Uterus (tissue), 2 donors: ENCODE measurements around the gene IVD.

Source experiments
- CTCF ChIP-seq, 4 experiments: fragments of 200-600 bp in 2 of 4; fragments of 450-650 bp in 2 of 4; sonication (generic) in 2 of 4; IDR thresholded peaks; one replicate each; pipeline ENCODE4 v1.5.1; 2016 to 2019; ENCODE audit warnings: antibody characterized with exemption in 4 of 4, mild to moderate bottlenecking in 2 of 4, moderate library complexity in 1 of 4
- POLR2A ChIP-seq, 2 donors: fragments of 450-650 bp; IDR thresholded peaks; one replicate each; pipeline ENCODE4 v1.6.1; 2016; ENCODE audit warnings: antibody characterized with exemption in 2 of 2, mild to moderate bottlenecking in 1 of 2, moderate library complexity in 1 of 2

GRCh38 chr15:40360015-40360414, 45.6 kb upstream of the IVD start:
- TF ChIP-seq CTCF (IDR thresholded peaks at IDR 0.05) = no peak
- TF ChIP-seq POLR2A (IDR thresholded peaks at IDR 0.05) = no peak
